K562 (cell line): ENCODE data around the gene UROD. TPM values are rescaled to one million over a fixed set of nuclear protein-coding genes. Genes with fewer than 3 reads are reported as not detected.

Experiments used
- ATAC-seq: fragments of 200-7000 bp; cut with Tn5 transposase; 3 replicates; pipeline ENCODE4 v1.9.1; 2020; ENCODE audit warnings: moderate library complexity
- BruUV-seq: library from RNA; stranded (reverse); fragments of 400-500 nt; replicated peaks from 2 replicates; lab custom pipeline; 2021; lab: Mats Ljungman, UMichigan
- CTCF ChIA-PET: fragments of 300-600 bp; formaldehyde crosslinking; extraction: SDS; loops from one replicate; lab custom pipeline; 2021; ENCODE audit warnings: low intra/inter-chr PET ratio; lab: Yijun Ruan, JAX
- POLR2A ChIA-PET: fragments of 300-600, 350-650 bp; sonication (Branson Sonifier 250); formaldehyde crosslinking; extraction: SDS; loops from one replicate; lab custom pipeline; 2021; ENCODE audit warnings: antibody characterized with exemption, inconsistent platforms; lab: Yijun Ruan, JAX
- DNase-seq, 4 experiments: peaks; one replicate each; pipeline versions ENCODE4 v3.0.0 to v3.0.0-alpha.2; 2011 to 2018; ENCODE audit warnings: low spot score in 3 of 4, mixed read lengths in 3 of 4; ENCODE audit errors: extremely low read depth in 1 of 4
- FAIRE-seq: peaks from 2 replicates; lab custom pipeline; 2011; peaks lifted over from hg19 to GRCh38; lab: Jason Lieb, UNC
- H2AFZ ChIP-seq: 2 replicates; pipeline ENCODE4 v1.6.0; 2011; ENCODE audit warnings: low read depth, low read length, control low read depth, inconsistent platforms
- H3K27ac ChIP-seq: fragments of 200-600 bp; 3 replicates; pipeline ENCODE4 v1.8.0; 2011; ENCODE audit warnings: low read depth, mild to moderate bottlenecking, control low read depth, inconsistent platforms, low read length, moderate library complexity, mixed read lengths; ENCODE audit errors: extremely low read depth
- H3K27me3 ChIP-seq, 2 experiments: fragments of 300-600 bp in 1 of 2; 2 replicates in 1 of 2; 3 replicates in 1 of 2; pipeline versions ENCODE4 v1.6.0 to v1.8.0; 2011; ENCODE audit warnings: inconsistent platforms in 2 of 2, low read length in 2 of 2, mild to moderate bottlenecking in 1 of 2, mixed read lengths in 1 of 2, moderate library complexity in 1 of 2; ENCODE audit not compliant: control insufficient read depth in 2 of 2, insufficient read depth in 2 of 2
- H3K36me3 ChIP-seq: fragments of 300-600 bp; 3 replicates; pipeline ENCODE4 v1.8.0; 2011; ENCODE audit warnings: mild to moderate bottlenecking, low read length, inconsistent platforms; ENCODE audit not compliant: control insufficient read depth, insufficient read depth
- H3K4me1 ChIP-seq, 2 experiments: fragments of 200-600 bp in 1 of 2; replicated peaks in 1 of 2; 2 replicates in 1 of 2; 3 replicates in 1 of 2; pipeline versions ENCODE4 v1.5.1 to v1.8.0; 2011; ENCODE audit warnings: inconsistent platforms in 2 of 2, low read length in 2 of 2, mild to moderate bottlenecking in 1 of 2, mixed read lengths in 1 of 2, moderate library complexity in 1 of 2; ENCODE audit not compliant: control insufficient read depth in 2 of 2, insufficient read depth in 2 of 2
- H3K4me2 ChIP-seq: 2 replicates; pipeline ENCODE4 v1.6.1; 2011; ENCODE audit warnings: low read length, control low read depth, inconsistent platforms, mixed read lengths; ENCODE audit not compliant: insufficient read depth
- H3K4me3 ChIP-seq: fragments of 200-600 bp; sonication (generic), shearing (Covaris generic); 2 replicates; pipeline ENCODE4 v1.5.1; 2016; ENCODE audit warnings: control low read depth, inconsistent platforms
- H3K79me2 ChIP-seq: fragments of 200-600 bp; 3 replicates; pipeline ENCODE4 v1.8.0; 2011; ENCODE audit warnings: low read length, inconsistent platforms; ENCODE audit not compliant: control insufficient read depth, insufficient read depth
- H3K9ac ChIP-seq, 2 experiments: 2 replicates each; pipeline versions ENCODE4 v1.6.0 to v1.6.1; 2011; ENCODE audit warnings: low read depth in 2 of 2, low read length in 2 of 2, control low read depth in 1 of 2, inconsistent platforms in 1 of 2, mild to moderate bottlenecking in 1 of 2, mixed read lengths in 1 of 2; ENCODE audit not compliant: insufficient read depth in 1 of 2
- H3K9me1 ChIP-seq: one replicate; pipeline ENCODE4 v1.6.0; 2011; ENCODE audit warnings: inconsistent platforms, mild to moderate bottlenecking, low read length, moderate library complexity; ENCODE audit not compliant: control insufficient read depth, insufficient read depth
- H3K9me3 ChIP-seq: replicated peaks from 2 replicates; pipeline ENCODE4 v1.5.1; 2011; ENCODE audit warnings: low read depth, low read length, inconsistent platforms; ENCODE audit not compliant: control insufficient read depth, insufficient read depth
- H4K20me1 ChIP-seq: replicated peaks from 2 replicates; pipeline ENCODE4 v1.6.1; 2011; ENCODE audit warnings: low read length, inconsistent platforms, mixed read lengths; ENCODE audit not compliant: control insufficient read depth, insufficient read depth
- ARID3B ChIP-seq: fragments of 250-450 bp; sonication (Bioruptor Pico); IDR thresholded peaks from 2 replicates; pipeline ENCODE4 v1.4.0; 2020; ENCODE audit warnings: borderline replicate concordance
- CREB5 ChIP-seq: fragments of 250-450 bp; sonication (Bioruptor Pico); IDR thresholded peaks from 2 replicates; pipeline ENCODE4 v1.5.0; 2020; ENCODE audit warnings: mild to moderate bottlenecking
- HES1 ChIP-seq: fragments of 450-650 bp; IDR thresholded peaks from 2 replicates; pipeline ENCODE4 v1.6.1; 2016; ENCODE audit warnings: low read depth, mild to moderate bottlenecking, moderate library complexity
- KAT7 ChIP-seq: sonication (generic); formaldehyde crosslinking; IDR thresholded peaks from 2 replicates; pipeline ENCODE4 v1.8.0; 2022; ENCODE audit warnings: missing genetic modification reagents, mild to moderate bottlenecking, borderline replicate concordance
- MBD1 ChIP-seq: fragments of 250-450 bp; sonication (Bioruptor Pico); IDR thresholded peaks from 2 replicates; pipeline ENCODE4 v1.8.0; 2022; ENCODE audit warnings: inconsistent platforms
- NCOA4 ChIP-seq: fragments of 450-650 bp; IDR thresholded peaks from 2 replicates; pipeline ENCODE4 v1.6.1; 2018; ENCODE audit warnings: mild to moderate bottlenecking; ENCODE audit not compliant: partially characterized antibody
- NFIX ChIP-seq: fragments of 250-450 bp; sonication (Bioruptor Pico); IDR thresholded peaks from 2 replicates; pipeline ENCODE4 v1.4.0; 2020; ENCODE audit warnings: low read depth, mild to moderate bottlenecking, moderate library complexity
- NR2C2 ChIP-seq, 2 experiments: fragments of 200-800 bp in 1 of 2; sonication (Bioruptor generic) in 1 of 2; sonication (generic) in 1 of 2; formaldehyde crosslinking in 1 of 2; IDR thresholded peaks; 2 replicates each; pipeline versions ENCODE4 v1.6.1 to v1.8.0; 2016 to 2022; ENCODE audit warnings: mild to moderate bottlenecking in 1 of 2, missing compliant biosample characterization in 1 of 2, missing genetic modification characterization in 1 of 2, missing genetic modification reagents in 1 of 2
- RBM25 ChIP-seq: fragments of 200-400 bp; formaldehyde crosslinking; IDR thresholded peaks from 2 replicates; pipeline ENCODE4 v1.6.1; 2018; ENCODE audit warnings: low read length, low read depth, moderate library complexity; ENCODE audit not compliant: severe bottlenecking
- YBX1 ChIP-seq: fragments of 450-650 bp; IDR thresholded peaks from 2 replicates; pipeline ENCODE4 v1.7.1; 2016; ENCODE audit warnings: mild to moderate bottlenecking
- ZNF12 ChIP-seq: sonication (generic); formaldehyde crosslinking; IDR thresholded peaks from 2 replicates; pipeline ENCODE4 v1.4.0; 2020; ENCODE audit warnings: mild to moderate bottlenecking, missing genetic modification reagents
- ZNF764 ChIP-seq: fragments of 250-450 bp; sonication (Bioruptor Pico); IDR thresholded peaks from 2 replicates; pipeline ENCODE4 v1.4.0; 2020; ENCODE audit warnings: low read depth, mild to moderate bottlenecking, moderate library complexity
- WGBS: fragments of 100-300 bp; shearing (Covaris generic); methylation state at CpG from one replicate; pipeline ENCODE4 v1.1.6; 2016; ENCODE audit warnings: low coverage, mixed read lengths; ENCODE audit not compliant: insufficient coverage; ENCODE audit errors: missing lambda C conversion rate; 5-methylcytosine and 5-hydroxymethylcytosine counted together
- in situ Hi-C: fragments of 300-500 bp; cut with MboI; formaldehyde crosslinking; loops from 4 replicates; pipeline ENCODE4 v1.15.0; 2018; ENCODE audit warnings: inconsistent platforms, mixed read lengths
- intact Hi-C: fragments of 100-400 bp; cut with micrococcal nuclease; formaldehyde crosslinking; loops from 2 replicates; pipeline ENCODE4 v1.14.2; 2022
- polyA plus RNA-seq, 8 experiments: library from polyadenylated mRNA; depleted of rRNA in 4 of 8; stranded (reverse) in 5 of 8; unstranded in 3 of 8; fragments of >200 nt; fragmentation: Nextera tagmentation in 2 of 8; fragmentation: Illumina TruSeq in 1 of 8; extraction: Ambion mirVana in 2 of 8; extraction: Trizol in 1 of 8; gene quantifications; 2 replicates each; pipeline versions ENCODE4 v1.2.1 to v1.2.3, GENCODE V29; 2011 to 2014; ENCODE audit warnings: inconsistent platforms in 1 of 8, missing spikeins in 1 of 8
- total RNA-seq, 7 experiments: library from RNA; depleted of rRNA in 6 of 7; stranded (reverse); fragments of >200 nt in 6 of 7; fragmentation: Illumina TruSeq in 2 of 7; extraction: Trizol in 2 of 7; gene quantifications; 2 replicates each; pipeline versions ENCODE4 v1.2.1 to v1.2.3, GENCODE V29; 2011 to 2021; ENCODE audit warnings: low replicate concordance in 1 of 7

UROD gene
- total and polyA plus RNA-seq, 9 of the 15 experiments (the other 6 are each of a cell fraction or from before 2014, with no cell fraction given): 533 to 2,933 (median 1,100) TPM

GRCh38 chr1:45002650-45003645 is 9.1 kb upstream of the UROD start (continued):
- no peak for TF ChIP-seq ZNF764 (CRISPR knock-in tag)
- no peak for TF ChIP-seq HES1
- TF ChIP-seq ZNF12 (CRISPR knock-in tag): no peak

GRCh38 chr1:45003741-45004140 is 8.3 kb upstream of the UROD start:
- peak in 2 of 4 experiments; percentile 4 to 10 for DNase-seq
- Histone ChIP-seq H3K4me2 (no peak overlapping the region), H3K79me2 (no peaks in the 10 kb centered on the region), H3K27me3 (no peaks in the 10 kb centered on the region), H3K9ac (no peak overlapping the region; a peak in 1 of 4 replicates), H3K4me3 (no peak overlapping the region), H3K4me1 (no peaks in the 10 kb centered on the region; a peak in 1 of 5 replicates), H3K9me3 (no peaks in the 10 kb centered on the region), H3K36me3 (peaks cover 71% of the 10 kb centered on the region), H3K9me1 (no peaks in the 10 kb centered on the region), H2AFZ (no peak overlapping the region), H4K20me1 (no peaks in the 10 kb centered on the region; the same call in 1 of the 2 replicates), H3K27ac (no peak overlapping the region)
- BruUV-seq: no TSS peak
- ATAC-seq: no peak
- WGBS: 94% methylated on average over 14 of the region's 14 CpGs
- POLR2A ChIA-PET: interaction anchor here (1.1 to 2.9 kb wide), 2 partner anchors 8 to 18 kb away, joined by 5 to 26 read pairs; partner anchors contain the start of genes EIF2B3, HECTD3 and UROD
- intact Hi-C loops: no loop called here
- FAIRE-seq: no peak
- in situ Hi-C loops: no loop called here
- CTCF ChIA-PET: no interaction called here
- TF ChIP-seq NR2C2 (CRISPR knock-in tag; IDR thresholded peaks at IDR 0.05) (no peak), NR2C2 (tag; IDR thresholded peaks at IDR 0.05) (no peak), KAT7 (CRISPR knock-in tag) (no peak), CREB5 (no peak), YBX1 (no peak), NCOA4 (no peak), NFIX (CRISPR knock-in tag) (no peak), MBD1 (CRISPR knock-in tag) (no peak), ARID3B (no peak), RBM25 (no peak)
